Lower leg skin (tissue), 4 donors: ENCODE results near the gene ADAMTS17. TPM values are rescaled to one million over a fixed set of nuclear protein-coding genes. Genes with fewer than 3 reads are reported as not detected.

ENCODE experiments used
- DNase-seq, 2 donors: peaks; one replicate each; pipeline ENCODE4 v3.0.0-alpha.2; 2019; ENCODE audit warnings: low spot score in 2 of 2
- H3K4me3 ChIP-seq: fragments of 200-600 bp; sonication (generic); 2 replicates; pipeline ENCODE4 v1.5.1; 2017; ENCODE audit warnings: mild to moderate bottlenecking, low read depth; ENCODE audit not compliant: poor library complexity, severe bottlenecking
- CTCF ChIP-seq, 3 donors: fragments of 450-650 bp; IDR thresholded peaks; one replicate each; pipeline ENCODE4 v1.5.1; 2016; ENCODE audit warnings: antibody characterized with exemption in 3 of 3, mild to moderate bottlenecking in 3 of 3, moderate library complexity in 2 of 3
- POLR2A ChIP-seq, 2 donors: fragments of 450-650 bp; IDR thresholded peaks; one replicate each; pipeline ENCODE4 v1.6.1; 2016 to 2017; ENCODE audit warnings: antibody characterized with exemption in 2 of 2, mild to moderate bottlenecking in 1 of 2, moderate library complexity in 1 of 2
- WGBS, 2 donors: methylation state at CpG; one replicate each; pipeline ENCODE4 v1.1.5; 2018; 5-methylcytosine and 5-hydroxymethylcytosine counted together
- intact Hi-C: fragments of 100-400 bp; cut with DNase I; formaldehyde crosslinking; loops from one replicate; pipeline ENCODE4 v1.15.0; 2023; ENCODE audit warnings: low total_unique reads
- total RNA-seq, 4 donors: library from RNA; depleted of rRNA; stranded (reverse); fragments of >200 nt; gene quantifications; one replicate each; pipeline ENCODE4 v1.1.0, GENCODE V29; 2016

Gene ADAMTS17
- total RNA-seq, 4 donors from 2014 or later = 3.5 to 7.8 (median 3.9) TPM

- WGBS, 2 donors = 96% methylated on average over 14 of the region's 14 CpGs
- TF ChIP-seq POLR2A (IDR thresholded peaks at IDR 0.05) = no peak
- no peak for TF ChIP-seq CTCF (IDR thresholded peaks at IDR 0.05)
- H3K4me3 ChIP-seq = no peak overlapping the region
- no peak for DNase-seq
- intact Hi-C loops = no loop called here
Measured at GRCh38 chr15:100056411-100057072, 285.2 kb downstream of the ADAMTS17 start.

GRCh38 chr15:100055821-100056220 is 286.0 kb downstream of the ADAMTS17 start:
- H3K4me3 ChIP-seq = no peak overlapping the region
- no peak for DNase-seq
- TF ChIP-seq POLR2A (IDR thresholded peaks at IDR 0.05) (no peak), CTCF (IDR thresholded peaks at IDR 0.05) (no peak)
- WGBS, 2 donors = 95 to 97% methylated on average over 2 of the region's 2 CpGs
- intact Hi-C loops = no loop called here

GRCh38 chr15:100054539-100054938 is 287.2 kb downstream of the ADAMTS17 start:
- WGBS, 2 donors = 71 to 84% methylated on average over 7 of the region's 7 CpGs
- TF ChIP-seq CTCF (IDR thresholded peaks at IDR 0.05) = no peak
- no peak for TF ChIP-seq POLR2A (IDR thresholded peaks at IDR 0.05)
- peak in 1 of 2 donors; percentile 57 for DNase-seq
- H3K4me3 ChIP-seq = no peak overlapping the region
- intact Hi-C loops = no loop called here

GRCh38 chr15:100053474-100054121 is 288.2 kb downstream of the ADAMTS17 start:
- intact Hi-C loops = no loop called here
- 62 to 68% methylated on average over 11 of the region's 11 CpGs for WGBS, 2 donors
- TF ChIP-seq POLR2A (IDR thresholded peaks at IDR 0.05) (no peak), CTCF (IDR thresholded peaks at IDR 0.05) (no peak)
- no peak overlapping the region for H3K4me3 ChIP-seq
- DNase-seq = peak in 1 of 2 donors; percentile 42

GRCh38 chr15:100052716-100053473 is 288.9 kb downstream of the ADAMTS17 start:
- DNase-seq = peak in 1 of 2 donors; percentile 78
- WGBS, 2 donors = 77 to 86% methylated on average over 19 of the region's 19 CpGs
- TF ChIP-seq CTCF (IDR thresholded peaks at IDR 0.05) (no peak), POLR2A (IDR thresholded peaks at IDR 0.05) (no peak)

More at GRCh38 chr15:100052716-100053473, 288.9 kb downstream of the ADAMTS17 start:
- intact Hi-C loops = no loop called here
- no peak overlapping the region for H3K4me3 ChIP-seq
